HG03575 (cell line): ENCODE data around the gene SPDEF.

Experiments used
- ATAC-seq: cut with Tn5 transposase; IDR thresholded peaks from one replicate; pipeline ENCODE4 v1.9.1; 2021; ENCODE audit not compliant: unreplicated experiment, insufficient number of reproducible peaks, low FRiP score; ENCODE audit errors: extremely low read depth

Gene SPDEF

DNA sequence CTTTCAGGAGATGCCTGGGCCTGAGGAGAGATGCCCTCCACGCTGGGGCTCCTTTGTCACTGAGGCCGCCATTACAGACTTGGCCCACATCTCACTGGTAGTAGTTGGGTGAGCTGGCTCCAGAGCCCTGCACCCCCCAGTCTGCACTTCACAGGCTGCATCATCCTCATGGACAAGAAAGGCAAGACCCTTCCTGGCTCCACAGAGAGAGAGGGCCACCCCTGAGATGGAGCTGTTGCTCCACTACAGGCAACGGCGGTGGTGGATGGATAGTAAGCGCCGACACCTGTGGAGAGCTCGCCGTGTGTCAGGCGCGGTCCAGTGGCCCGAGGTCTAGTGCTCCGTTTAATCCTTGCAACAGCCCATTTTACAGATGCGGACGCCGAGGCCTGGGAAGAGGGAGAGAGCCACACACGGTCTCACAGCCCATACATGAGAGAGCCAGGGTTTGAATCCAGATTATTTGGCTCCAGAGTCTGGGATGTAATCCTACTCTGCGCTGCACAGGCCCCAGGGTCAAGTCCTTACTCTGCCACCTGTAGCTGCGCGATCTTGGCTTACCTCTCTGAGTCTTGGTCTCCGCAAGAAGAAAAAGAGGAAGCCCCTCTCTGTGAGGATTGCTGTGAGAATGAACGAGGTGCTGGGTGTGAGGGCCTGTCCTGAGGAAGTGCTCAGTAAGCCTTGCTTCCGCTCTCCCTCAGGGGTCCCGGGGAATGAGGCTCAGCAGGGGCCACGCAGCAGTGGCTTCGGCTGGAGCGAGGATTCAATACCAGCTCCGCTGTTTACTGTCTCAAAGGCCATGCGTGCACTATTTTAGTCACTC, 34.5 kb downstream of the SPDEF start:
- ATAC-seq, result no peak

DNA sequence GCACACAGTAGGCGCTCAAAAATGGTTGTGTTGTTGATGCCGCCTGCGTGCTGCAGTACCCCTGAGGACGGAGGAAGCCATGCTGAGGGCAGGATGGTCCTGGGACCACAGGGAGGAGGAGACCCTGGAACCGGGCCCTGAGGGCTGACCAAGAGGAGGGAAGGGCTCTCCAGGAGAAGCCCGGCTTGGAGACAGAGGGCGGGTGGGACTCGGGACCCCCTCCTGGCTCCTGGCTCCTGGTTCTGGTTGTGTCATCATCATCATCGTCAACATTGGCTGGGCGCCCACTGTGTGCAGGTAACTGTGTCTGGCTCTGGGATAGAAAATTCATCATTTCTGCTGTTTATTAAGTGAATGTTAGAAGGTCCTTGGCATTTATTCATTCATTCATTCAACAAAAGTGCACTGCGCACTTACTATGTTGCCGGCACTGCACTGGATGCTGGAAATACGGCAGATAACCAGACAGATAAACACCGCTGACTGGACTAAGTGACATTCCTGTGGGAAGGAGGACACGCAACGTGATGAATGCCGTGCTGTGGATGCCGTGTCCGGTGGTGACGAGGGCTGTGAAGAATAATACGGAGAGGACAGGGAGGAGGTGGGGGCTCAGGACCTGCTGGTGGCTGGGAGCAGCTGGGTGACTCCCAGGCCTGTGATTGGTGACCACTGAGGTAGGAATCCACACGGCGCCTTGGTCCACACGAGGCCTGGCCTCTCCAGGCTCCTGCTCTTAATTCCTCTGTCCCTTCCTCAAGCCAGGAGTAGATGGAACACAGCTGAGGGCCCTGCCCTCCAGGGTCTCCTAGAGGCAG, 35.3 kb downstream of the SPDEF start:
- no peak for ATAC-seq

DNA sequence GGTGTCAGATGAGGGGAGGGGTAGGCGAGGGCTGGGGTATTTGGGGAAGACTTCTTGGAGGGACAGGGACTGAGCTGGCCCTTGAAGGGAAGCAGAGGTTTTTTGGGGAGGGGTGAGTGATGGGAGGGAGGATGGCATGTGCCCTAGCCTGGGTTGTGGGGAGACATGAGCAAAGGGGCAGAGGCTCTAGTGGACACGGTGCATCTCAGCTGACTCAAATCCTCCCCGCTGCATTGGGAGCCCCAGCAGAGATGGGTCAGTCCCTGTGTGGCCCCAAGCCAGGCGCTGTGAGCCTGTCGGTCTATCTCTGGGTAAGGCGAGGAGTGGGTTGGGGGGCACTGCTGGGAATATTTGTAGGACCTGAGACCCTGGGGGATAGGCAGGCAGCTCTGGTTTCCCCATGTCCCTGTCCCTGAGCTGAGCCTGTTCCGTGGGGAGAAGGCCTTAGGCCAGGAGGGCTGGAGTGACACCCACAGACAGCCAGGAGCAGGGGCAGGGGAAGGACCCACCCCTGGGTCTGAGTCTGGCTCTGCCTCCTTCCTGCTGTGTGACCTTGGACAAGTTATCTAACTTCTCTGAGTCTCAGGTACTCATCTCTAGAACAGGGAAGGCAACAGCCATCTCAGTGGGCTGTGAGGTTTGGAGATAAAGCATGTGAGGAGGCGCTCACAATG, 36.0 kb downstream of the SPDEF start:
- ATAC-seq, result no peak

DNA sequence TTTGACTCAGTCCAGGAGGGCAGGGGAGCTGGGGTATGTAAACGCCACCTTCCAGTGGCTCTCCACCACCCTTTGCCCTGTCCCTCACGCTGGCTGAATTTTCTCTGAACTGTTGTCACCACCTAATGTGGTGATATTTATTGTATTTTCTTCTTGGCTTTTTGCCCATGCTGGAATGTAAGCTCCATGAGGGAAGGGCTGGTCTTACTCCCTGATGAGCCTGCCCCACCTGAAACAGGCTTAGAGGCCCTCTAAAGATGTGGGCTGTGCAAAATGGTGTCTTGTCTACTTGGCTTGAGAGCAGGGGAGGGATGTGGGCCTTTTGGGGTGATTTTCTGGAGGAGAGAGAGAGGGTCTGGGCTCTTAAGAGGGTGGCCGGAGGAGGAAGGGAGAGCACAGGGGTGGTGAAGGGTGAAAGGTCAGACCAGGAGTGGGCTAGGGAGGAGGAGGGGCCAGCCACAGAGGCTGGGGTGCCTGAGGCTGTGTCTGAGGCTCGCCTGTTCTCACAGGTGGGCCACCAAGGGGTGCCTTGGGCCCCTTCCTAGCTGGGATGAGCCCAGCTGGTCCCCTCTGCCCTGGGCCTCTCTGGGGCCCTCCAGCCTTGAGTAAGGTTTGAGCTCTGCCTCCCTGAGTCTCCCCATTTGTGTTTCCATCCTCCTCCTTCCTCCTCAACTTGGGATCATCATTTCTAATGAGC, 37.3 kb downstream of the SPDEF start:
- no peak for ATAC-seq

DNA sequence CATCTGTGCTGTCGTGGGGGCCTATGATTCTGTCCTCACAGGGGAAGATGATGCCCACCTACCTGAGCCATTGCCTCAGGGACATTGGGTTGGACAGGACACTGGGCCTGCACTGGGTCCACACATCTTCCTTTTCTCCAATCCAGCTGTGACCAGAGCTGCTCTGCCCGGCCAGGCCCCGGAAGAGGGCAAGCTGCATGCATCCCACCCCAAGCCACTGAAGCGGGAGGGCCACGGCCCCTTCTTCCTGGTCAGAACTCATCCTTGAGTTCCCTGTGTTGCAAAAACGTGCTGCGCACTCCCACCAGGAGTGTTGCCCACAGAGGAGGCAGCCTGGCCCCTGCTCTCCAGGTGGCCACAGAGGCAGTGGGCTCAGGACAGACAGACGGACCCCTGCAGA, 38.2 kb downstream of the SPDEF start:
- ATAC-seq, result no peak

DNA sequence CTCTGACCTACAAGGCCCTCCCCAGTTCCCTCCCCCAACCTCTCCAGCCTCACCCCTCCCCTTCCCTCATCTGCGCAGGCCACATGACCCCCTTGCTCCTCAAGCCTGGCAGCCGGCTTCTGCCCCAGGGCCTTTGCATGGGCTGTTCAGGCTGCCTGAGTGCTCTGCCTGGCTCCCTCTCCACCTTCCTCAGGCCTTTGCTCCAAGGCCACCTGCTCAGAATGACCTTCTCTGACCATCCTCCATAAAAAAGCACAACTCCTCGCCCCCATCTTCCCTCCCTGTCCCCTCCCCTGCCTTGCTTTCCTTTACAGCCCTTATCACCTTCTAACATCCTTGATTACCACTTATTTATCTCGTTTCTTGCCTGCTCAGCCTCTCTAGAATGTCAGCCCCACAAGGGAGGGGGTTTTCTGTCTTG, 38.7 kb downstream of the SPDEF start:
- no peak for ATAC-seq

DNA sequence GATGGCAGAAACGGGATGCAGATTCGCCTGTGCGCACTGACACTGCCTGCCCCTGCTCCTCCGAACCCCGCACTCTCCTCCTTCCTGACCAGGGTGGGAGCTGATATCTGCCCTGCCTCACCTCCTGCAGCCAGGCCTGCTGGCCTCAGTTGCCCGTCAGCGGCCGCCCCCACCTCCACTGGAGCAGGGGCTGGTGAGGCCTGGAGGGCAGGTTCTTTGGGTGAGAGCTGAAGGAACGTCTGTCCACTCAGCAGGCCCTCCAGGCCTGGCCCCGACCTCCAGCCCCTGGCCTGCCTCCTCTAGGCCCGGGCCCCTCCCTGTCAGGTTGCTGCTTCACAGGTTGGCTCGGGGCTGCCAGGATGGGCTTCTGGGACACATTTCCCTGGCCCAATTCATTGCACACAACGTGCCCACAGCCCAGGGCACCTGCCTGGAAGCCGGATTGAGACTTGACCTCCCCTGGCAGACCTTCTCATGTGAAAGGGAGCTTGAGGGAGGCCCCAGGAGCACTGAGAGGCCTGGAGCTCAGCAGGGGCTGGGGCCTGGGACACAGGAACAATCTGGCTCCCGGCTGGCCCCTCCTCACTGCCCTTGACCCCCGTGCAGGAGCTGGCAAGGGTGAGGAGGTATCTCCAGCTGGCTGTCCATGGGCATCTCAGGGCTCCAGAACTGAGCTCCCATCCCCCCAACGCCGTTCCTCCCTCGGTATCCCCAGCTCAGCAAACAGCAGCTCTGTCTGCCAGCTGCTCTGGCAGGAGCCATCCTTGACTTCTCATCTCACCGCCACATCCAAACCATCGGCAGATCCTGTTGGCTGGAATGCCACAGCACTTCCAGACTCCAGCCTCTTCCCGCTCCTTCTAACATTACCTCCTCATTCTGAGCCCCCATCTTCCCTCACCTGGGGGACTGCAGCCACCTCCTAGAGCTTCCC, 39.5 kb downstream of the SPDEF start:
- no peak for ATAC-seq

DNA sequence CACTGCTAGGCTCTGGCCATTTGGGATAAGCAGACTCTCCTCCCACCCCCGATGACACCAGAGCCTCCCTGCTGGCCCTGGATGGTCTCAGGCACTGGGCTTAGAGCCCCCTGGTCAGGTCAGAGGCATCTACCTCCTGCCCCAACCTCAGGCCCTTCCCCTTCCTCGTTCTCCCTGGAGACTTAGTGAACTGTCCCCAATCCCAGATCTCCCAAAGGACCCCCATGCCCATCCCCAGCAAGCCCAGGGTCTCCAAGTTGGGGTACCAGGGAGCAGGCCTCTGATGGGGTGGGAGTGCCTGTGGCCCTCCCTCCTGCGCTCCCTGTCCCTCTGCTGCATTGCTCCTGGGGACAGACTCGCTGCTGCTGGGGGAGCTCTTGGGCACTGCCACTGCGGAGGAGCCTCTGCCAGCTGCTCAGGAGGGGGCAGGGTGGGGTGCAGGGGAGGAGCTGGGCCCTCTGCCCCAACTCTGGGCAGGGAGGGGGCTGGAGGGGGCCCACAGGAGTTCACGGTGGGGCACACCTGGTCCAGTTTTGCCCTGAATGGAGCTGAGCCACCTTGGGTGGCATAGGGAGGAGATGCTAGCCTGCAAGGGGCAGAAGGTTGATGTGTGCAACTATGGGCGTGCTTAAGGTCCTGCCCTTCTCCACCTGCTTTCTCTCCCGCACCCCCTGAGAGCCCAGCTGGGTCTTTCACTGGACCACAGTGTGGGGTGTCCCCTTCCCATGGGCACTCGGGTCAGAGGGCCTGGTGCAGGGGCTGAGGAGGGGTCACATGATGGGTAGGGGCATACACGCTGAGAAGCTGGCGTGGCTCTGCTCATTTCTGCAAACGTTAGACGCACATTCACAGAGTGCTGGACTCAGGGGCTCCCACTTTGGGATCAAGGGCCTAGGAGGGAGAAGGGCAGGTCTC, 40.4 kb downstream of the SPDEF start:
- no peak for ATAC-seq

DNA sequence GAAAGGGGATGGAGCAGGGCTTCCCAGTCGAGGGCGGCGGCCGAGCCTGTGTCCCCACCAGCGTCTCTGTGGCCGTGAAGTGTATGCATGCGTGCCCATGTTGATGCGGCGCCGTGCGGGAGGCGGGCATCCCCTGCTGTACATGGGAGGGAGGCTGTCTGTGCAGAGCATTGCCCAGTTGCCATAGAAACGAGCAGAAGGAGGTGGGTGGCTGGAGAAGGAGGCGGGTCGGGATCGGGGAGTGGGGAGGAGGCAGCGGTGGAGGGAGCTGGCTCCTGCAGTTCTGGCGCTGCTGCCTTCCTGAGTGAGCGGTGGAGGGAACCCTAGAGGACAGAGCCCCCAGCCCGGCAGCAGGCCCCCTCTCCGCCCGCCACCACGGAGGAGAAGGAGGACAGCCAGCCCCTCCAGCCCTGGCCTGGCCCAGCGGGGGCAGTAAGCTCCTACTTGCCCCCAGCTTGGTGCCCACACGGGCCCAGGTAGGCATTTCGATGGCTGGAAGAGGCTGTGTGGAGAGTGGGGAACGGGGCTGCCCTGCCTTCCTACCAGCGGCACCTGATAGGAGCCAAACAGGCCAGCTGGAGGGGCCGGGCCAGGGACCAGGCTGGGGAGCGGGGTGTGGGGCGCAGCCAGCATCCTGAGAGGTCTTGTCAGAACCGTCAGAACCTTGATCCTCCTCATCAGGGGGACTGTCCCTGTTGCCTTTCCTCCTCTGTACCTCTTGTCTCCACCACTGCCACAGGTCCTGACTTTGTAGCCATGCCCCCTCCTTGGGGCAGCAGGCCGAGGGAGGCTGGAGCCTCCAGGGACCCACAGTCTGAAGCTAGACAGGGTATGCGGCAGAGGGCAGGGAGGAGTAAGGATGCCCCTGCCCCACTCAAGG, 41.3 kb downstream of the SPDEF start:
- no peak for ATAC-seq

DNA sequence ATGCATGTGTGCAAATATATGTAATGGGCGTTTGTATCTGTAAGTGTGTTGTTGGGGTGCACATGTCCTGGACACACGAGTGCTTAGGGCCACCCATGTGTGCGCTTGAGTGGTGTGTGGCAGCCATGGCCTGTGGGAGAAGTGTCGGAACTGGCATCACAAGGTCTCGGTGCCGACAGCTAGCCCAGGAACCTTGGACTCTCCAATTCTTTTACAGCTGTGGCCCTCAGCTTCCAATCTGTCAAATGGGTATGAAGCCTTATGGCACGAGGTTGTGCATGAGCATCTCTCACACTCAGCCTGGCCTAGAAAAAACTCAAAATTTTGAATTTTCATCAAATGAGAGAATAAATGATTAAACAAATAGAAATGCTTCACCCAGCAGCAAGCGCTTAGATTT, 42.0 kb downstream of the SPDEF start:
- ATAC-seq, result no peak

DNA sequence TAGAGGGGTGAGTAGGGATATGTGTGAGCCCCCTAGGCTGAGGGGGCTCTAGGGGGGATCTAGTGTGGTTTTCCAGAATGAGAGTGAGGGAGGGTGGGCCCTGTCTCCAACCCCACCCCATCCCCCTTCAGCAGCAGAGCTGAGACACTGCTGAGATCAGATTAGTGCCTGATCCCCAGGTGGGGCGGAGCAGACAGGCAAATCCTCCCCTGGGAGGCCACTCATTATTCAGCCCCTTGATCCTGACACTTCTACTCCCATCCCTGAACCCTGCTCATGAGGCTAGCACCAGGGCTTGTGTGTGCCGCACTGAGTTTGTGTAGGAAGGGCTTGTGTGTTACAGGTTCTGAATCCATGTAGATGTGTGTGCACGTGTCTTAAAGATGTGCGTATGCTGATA, 42.5 kb downstream of the SPDEF start:
- ATAC-seq, result no peak

DNA sequence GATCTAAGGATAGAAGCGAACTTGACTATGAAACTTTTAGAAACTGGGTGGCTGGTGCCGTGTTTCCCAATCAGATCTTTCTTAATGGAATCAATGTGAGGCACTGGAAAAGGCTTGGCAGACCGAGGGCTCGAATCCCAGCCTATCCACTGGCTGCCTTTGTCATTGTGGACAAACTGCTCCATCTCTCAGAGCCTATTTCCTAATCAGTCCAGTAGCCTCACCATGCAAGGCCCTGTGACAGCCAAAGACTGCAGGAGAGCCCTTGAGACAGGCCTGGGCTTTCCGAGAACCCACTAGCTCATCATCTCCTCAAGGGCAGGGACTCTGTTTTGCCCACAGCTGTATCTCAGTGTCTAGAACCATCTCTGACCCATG, 43.4 kb downstream of the SPDEF start:
- no peak for ATAC-seq

DNA sequence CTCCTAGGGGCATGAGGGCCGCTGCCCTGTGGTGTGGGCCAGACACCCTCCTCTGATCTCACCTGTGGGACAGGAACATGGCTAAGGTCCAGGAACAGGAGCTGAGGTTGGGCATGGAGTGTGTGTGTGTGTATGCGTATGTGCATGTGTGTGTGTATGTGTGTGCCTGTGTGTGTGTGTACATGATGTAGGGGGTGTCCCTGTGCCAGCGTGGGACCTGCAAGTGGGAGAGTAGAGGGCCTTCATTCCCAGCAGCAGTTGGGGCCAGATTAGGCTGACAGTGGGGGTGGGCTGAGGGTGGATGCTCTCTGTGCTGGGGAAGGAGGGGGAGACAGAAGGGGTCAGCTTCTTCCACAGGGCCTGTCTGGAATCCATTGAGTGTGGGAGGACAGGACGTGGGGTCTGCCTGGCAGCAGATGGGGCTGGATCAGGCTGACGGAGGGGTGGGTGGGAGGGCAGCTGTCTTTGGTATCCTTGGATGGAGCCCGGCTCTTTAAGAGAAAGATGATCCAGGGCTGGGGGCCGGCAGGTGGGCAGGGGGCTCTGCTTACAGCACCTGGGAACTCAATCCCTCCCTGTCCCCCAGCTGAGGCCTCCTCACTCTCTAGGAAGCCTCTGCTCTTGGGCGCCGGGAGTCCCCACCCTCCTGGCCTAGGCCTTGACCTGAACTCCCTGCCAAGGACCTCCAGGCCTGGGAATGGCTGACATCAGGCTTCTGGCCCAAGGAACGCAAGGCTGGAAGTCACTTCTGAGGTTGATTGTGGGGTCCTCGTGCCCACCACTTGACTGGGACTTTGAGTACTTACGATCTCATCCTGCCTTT, 44.0 kb downstream of the SPDEF start:
- ATAC-seq, result no peak

DNA sequence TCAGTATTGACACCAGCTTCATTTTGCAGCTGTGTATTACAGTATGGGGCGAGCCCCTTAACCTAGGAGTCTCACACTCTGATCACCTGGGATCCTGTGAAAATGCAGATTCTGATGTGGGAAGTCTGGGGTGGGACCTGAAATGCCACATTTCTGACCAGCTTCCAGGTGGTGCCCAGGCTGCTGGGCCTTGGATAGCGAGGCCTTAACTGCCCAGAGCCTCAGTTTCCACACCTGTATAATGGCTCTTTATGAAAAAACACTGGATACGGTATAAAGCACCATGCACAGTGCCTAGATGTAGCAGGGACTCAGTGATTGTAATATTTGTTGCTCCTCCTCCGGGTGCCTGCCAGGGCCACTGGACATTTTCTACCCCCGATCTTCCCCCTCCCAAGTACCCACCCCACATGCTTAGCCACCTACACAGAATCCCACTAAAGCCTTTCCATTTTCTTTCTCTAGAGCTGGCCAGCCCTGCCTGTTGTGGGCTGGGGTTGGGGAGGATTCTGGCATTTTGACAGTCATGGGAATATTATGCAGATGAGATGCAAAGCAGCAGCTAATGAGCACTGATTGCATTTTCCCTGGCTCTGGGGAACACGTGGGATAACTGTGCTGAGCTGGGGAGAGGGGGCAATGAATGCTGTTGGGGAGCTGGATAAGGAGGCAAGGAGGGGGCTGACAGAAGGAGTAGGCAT, 44.8 kb downstream of the SPDEF start:
- ATAC-seq, result no peak

DNA sequence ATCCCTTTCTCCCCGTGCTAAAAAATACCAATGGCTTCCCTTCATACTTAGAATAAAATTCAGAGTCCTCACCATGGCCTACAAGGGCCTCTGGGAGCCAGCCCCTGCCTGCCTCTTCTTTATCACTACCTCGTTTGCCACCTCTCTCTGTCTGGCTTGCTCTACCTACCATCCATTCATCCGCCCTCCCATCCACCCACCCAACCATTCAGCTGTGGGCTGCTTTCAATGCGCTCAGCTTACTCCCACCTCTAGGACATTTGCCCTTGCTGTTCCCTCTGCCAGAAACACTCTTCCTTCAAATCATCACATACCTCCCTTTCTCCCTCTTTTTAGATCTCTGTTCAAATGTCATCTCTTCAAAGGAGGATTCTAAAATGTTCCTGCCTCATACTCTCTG, 45.8 kb downstream of the SPDEF start:
- no peak for ATAC-seq
